A375 (cell line): Measurements from ENCODE around the gene BBS9. TPM values are rescaled to one million over a fixed set of nuclear protein-coding genes. Genes with fewer than 3 reads are reported as not detected.

Source experiments
- small RNA-seq: library from RNA; depleted of rRNA; stranded (forward); fragments of <200 nt; gene quantifications from one replicate; pipeline ENCODE3, GENCODE V24; 2014
- total RNA-seq: library from RNA; depleted of rRNA; stranded (reverse); fragments of >200 nt; shearing (Covaris generic); gene quantifications from 2 replicates; pipeline ENCODE4 v1.2.3, GENCODE V29; 2014; rRNA removed

Gene BBS9
- total RNA-seq: 2.5 and 5.5 TPM in 2 replicates

GRCh38 chr7:33128990-33129805 lies at the start of gene BBS9:
TSS of gene BBS9 (plus strand) at chr7:33129564. CDS start at chr7:33146253, 16,689 bp downstream.

GRCh38 chr7:33109005-33109757 lies 20.2 kb upstream of the BBS9 start, which contains the start of gene RP9:
TSS of gene RP9 (minus strand) at chr7:33109404. CDS start at chr7:33109372, 32 bp downstream.

Small RNA genes lying within 50 kb of the gene (small RNA-seq; reads per million reads assigned to genes)
- gene AC007312.1 (not detected), gene AC074338.1 (not detected), gene RNA5SP229 (2.2 reads per million, percentile 75 among the genes with 10 or more reads in this experiment)

Other genes with a start within 250 kb of the BBS9 start
- gene KBTBD2, start 237.8 kb upstream of the BBS9 start, total RNA-seq: 33.3 and 33.8 TPM in 2 replicates
- gene FKBP9, start 172.1 kb upstream of the BBS9 start, total RNA-seq: 94.3 and 101 TPM in 2 replicates
- 44.7 and 48.4 TPM in 2 replicates for gene NT5C3A, start 66.8 kb upstream of the BBS9 start, total RNA-seq
- 51.4 and 57.6 TPM in 2 replicates for gene RP9, start 20.2 kb upstream of the BBS9 start, total RNA-seq